EH (cell line): ENCODE results near the gene PCDHA12.
A peak's percentile ranks its signal among the peaks of the same experiment; 100 is the strongest.
"Not testable (repeated sequence)": the region's sequence is repeated elsewhere in the genome, so short reads cannot be mapped to it uniquely, and the experiment has no call there.

Source experiments
- DNase-seq: peaks from one replicate; pipeline ENCODE4 v3.0.0-alpha.2; 2015; ENCODE audit warnings: low read depth

The PCDHA12 gene

GRCh38 chr5:140857177-140857986 lies 17.7 kb upstream of the PCDHA12 start:
- no peak for DNase-seq

GRCh38 chr5:140857987-140858240 lies 17.2 kb upstream of the PCDHA12 start:
- DNase-seq, result no peak

GRCh38 chr5:140862441-140863295 lies 12.4 kb upstream of the PCDHA12 start:
- no peak for DNase-seq

- no peak for DNase-seq
Measured at GRCh38 chr5:140868721-140869554, 6.2 kb upstream of the PCDHA12 start, which contains the start of gene PCDHA11. TSS of gene PCDHA11 (plus strand) at chr5:140868957. CDS start at chr5:140869104, 147 bp downstream.

- DNase-seq, result no peak
Measured at GRCh38 chr5:140869555-140869886, 5.6 kb upstream of the PCDHA12 start.

GRCh38 chr5:140870221-140871201 lies 4.6 kb upstream of the PCDHA12 start:
- DNase-seq, result no peak

- DNase-seq, result not testable (repeated sequence)
Measured at GRCh38 chr5:140876541-140877261, 1.6 kb downstream of the PCDHA12 start.

- no peak for DNase-seq
Measured at GRCh38 chr5:140877262-140877581, 2.1 kb downstream of the PCDHA12 start.

GRCh38 chr5:140881889-140882590 lies 6.9 kb downstream of the PCDHA12 start, which contains the start of gene PCDHA13:
TSS of gene PCDHA13 (plus strand) at chr5:140882124. CDS start at chr5:140882269, 145 bp downstream.
- no peak for DNase-seq

- no peak for DNase-seq
Measured at GRCh38 chr5:140882591-140882899, 7.4 kb downstream of the PCDHA12 start.

- no peak for DNase-seq
Measured at GRCh38 chr5:140883373-140883772, 8.3 kb downstream of the PCDHA12 start.

- DNase-seq, result no peak
Measured at GRCh38 chr5:140883927-140884697, 9.0 kb downstream of the PCDHA12 start.

- no peak for DNase-seq
Measured at GRCh38 chr5:140916325-140916724, 41.2 kb downstream of the PCDHA12 start.

GRCh38 chr5:140923601-140924000 lies 48.5 kb downstream of the PCDHA12 start:
- no peak for DNase-seq

GRCh38 chr5:140925806-140926442 lies 50.8 kb downstream of the PCDHA12 start, which contains the start of gene PCDHAC1:
TSS of gene PCDHAC1 (plus strand) at chr5:140926299. CDS start at chr5:140926893, 594 bp downstream.
- DNase-seq, result no peak

GRCh38 chr5:140926443-140927227 lies 51.5 kb downstream of the PCDHA12 start:
- DNase-seq, result peak; percentile 20

- DNase-seq, result no peak
Measured at GRCh38 chr5:140927228-140927573, 52.1 kb downstream of the PCDHA12 start.
